GM23338 (cell line): ENCODE measurements around the gene PJA1. TPM values are rescaled to one million over a fixed set of nuclear protein-coding genes. Genes with fewer than 3 reads are reported as not detected.

Source experiments
- ATAC-seq: fragments of 200-7000 bp; cut with Tn5 transposase; 3 replicates; pipeline ENCODE4 v1.9.1; 2020
- DNase-seq: peaks from one replicate; pipeline ENCODE4 v3.0.0-alpha.2; 2015; ENCODE audit warnings: low spot score
- H2AFZ ChIP-seq: fragments of 200-600 bp; sonication (generic); 2 replicates; pipeline ENCODE4 v1.8.0; 2016; ENCODE audit warnings: antibody characterized with exemption, mild to moderate bottlenecking, moderate library complexity
- H3F3A ChIP-seq: fragments of 200-600 bp; sonication (generic); replicated peaks from 2 replicates; pipeline ENCODE4 v1.8.0; 2017; ENCODE audit warnings: antibody characterized with exemption, mixed run types, low read depth
- H3K27ac ChIP-seq: fragments of 200-600 bp; sonication (generic); 2 replicates; pipeline ENCODE4 v1.6.1; 2016; ENCODE audit warnings: low read depth
- H3K27me3 ChIP-seq: fragments of 200-600 bp; sonication (generic); 2 replicates; pipeline ENCODE4 v1.8.0; 2016; ENCODE audit warnings: mild to moderate bottlenecking, mixed run types, moderate library complexity; ENCODE audit not compliant: insufficient read depth
- H3K36me3 ChIP-seq: fragments of 200-600 bp; sonication (generic); 2 replicates; pipeline ENCODE4 v1.8.0; 2016; ENCODE audit warnings: mild to moderate bottlenecking; ENCODE audit not compliant: insufficient read depth
- H3K4me1 ChIP-seq: fragments of 200-600 bp; sonication (generic); 2 replicates; pipeline ENCODE4 v1.8.0; 2016; ENCODE audit warnings: mild to moderate bottlenecking, moderate library complexity; ENCODE audit not compliant: insufficient read depth
- H3K4me2 ChIP-seq: fragments of 200-600 bp; sonication (generic); 2 replicates; pipeline ENCODE4 v1.7.1; 2017; ENCODE audit warnings: mixed run types
- H3K4me3 ChIP-seq: fragments of 200-600 bp; sonication (generic); 2 replicates; pipeline ENCODE4 v1.6.1; 2016; ENCODE audit warnings: mixed run types
- H3K79me2 ChIP-seq: fragments of 200-600 bp; sonication (generic); replicated peaks from 2 replicates; pipeline ENCODE4 v1.8.0; 2017; ENCODE audit warnings: mild to moderate bottlenecking; ENCODE audit not compliant: insufficient read depth
- H3K9me2 ChIP-seq: fragments of 200-600 bp; sonication (generic); 2 replicates; pipeline ENCODE4 v1.8.0; 2017; ENCODE audit not compliant: insufficient read depth
- H4K20me1 ChIP-seq: fragments of 200-600 bp; sonication (generic); replicated peaks from 2 replicates; pipeline ENCODE4 v1.8.0; 2017; ENCODE audit warnings: mild to moderate bottlenecking; ENCODE audit not compliant: insufficient read depth
- H3K27ac Mint-ChIP-seq: 2 replicates; pipeline ENCODE4 v1.8.0; 2020; ENCODE audit warnings: inconsistent platforms, mild to moderate bottlenecking, moderate library complexity, mixed read lengths
- H3K27me3 Mint-ChIP-seq: 3 replicates; pipeline ENCODE4 v1.8.0; 2022; ENCODE audit warnings: low read depth, mild to moderate bottlenecking, moderate library complexity, mixed read lengths, inconsistent platforms; ENCODE audit not compliant: insufficient read depth, poor library complexity
- H3K36me3 Mint-ChIP-seq: 3 replicates; pipeline ENCODE4 v1.8.0; 2021; ENCODE audit warnings: low read depth, mild to moderate bottlenecking, inconsistent platforms, moderate library complexity, mixed read lengths
- H3K4me1 Mint-ChIP-seq: 3 replicates; pipeline ENCODE4 v1.8.0; 2020; ENCODE audit warnings: mild to moderate bottlenecking, inconsistent platforms, mixed read lengths
- H3K4me3 Mint-ChIP-seq: 3 replicates; pipeline ENCODE4 v1.8.0; 2021; ENCODE audit warnings: moderate library complexity, mild to moderate bottlenecking, inconsistent platforms, mixed read lengths
- H3K9me3 Mint-ChIP-seq: 3 replicates; pipeline ENCODE4 v1.8.0; 2020; ENCODE audit warnings: moderate library complexity, mild to moderate bottlenecking, inconsistent platforms, mixed read lengths
- CREB1 ChIP-seq: fragments of 250-450 bp; sonication (Bioruptor Pico); IDR thresholded peaks from 2 replicates; pipeline ENCODE4 v1.5.0; 2020; ENCODE audit warnings: low read depth, mild to moderate bottlenecking, moderate library complexity
- CTCF ChIP-seq, 2 experiments: fragments of 200-600 bp in 1 of 2; sonication (generic) in 1 of 2; conservative IDR thresholded peaks; 2 replicates each; pipeline versions ENCODE4 v1.5.1 to v1.6.1; 2016 to 2017; ENCODE audit warnings: antibody characterized with exemption in 2 of 2, low read depth in 2 of 2, mild to moderate bottlenecking in 2 of 2, moderate library complexity in 1 of 2
- EZH2 ChIP-seq: fragments of 200-600 bp; sonication (generic); IDR thresholded peaks from one replicate; pipeline ENCODE4 v1.8.0; 2017; ENCODE audit warnings: antibody characterized with exemption, mild to moderate bottlenecking, low read depth; ENCODE audit not compliant: unreplicated experiment
- EZH2phosphoT487 ChIP-seq: fragments of 200-600 bp; sonication (generic); IDR thresholded peaks from one replicate; pipeline ENCODE4 v1.8.1; 2018; ENCODE audit warnings: antibody characterized with exemption; ENCODE audit not compliant: unreplicated experiment
- JUNB ChIP-seq: IDR thresholded peaks from one replicate; pipeline ENCODE4 v1.6.1; 2016; ENCODE audit warnings: antibody characterized with exemption; ENCODE audit not compliant: unreplicated experiment
- NANOG ChIP-seq: IDR thresholded peaks from 2 replicates; pipeline ENCODE4 v1.6.1; 2016; ENCODE audit warnings: antibody characterized with exemption, borderline replicate concordance
- POLR2AphosphoS5 ChIP-seq: IDR thresholded peaks from 2 replicates; pipeline ENCODE4 v1.6.1; 2016; ENCODE audit warnings: antibody characterized with exemption, low read depth
- STAT1 ChIP-seq: IDR thresholded peaks from one replicate; pipeline ENCODE4 v1.6.1; 2016; ENCODE audit warnings: antibody characterized with exemption; ENCODE audit not compliant: unreplicated experiment
- ZNF114 ChIP-seq: fragments of 250-450 bp; sonication (Bioruptor Pico); IDR thresholded peaks from 2 replicates; pipeline ENCODE4 v1.5.0; 2020; ENCODE audit warnings: mild to moderate bottlenecking, moderate library complexity
- ZNF331 ChIP-seq: fragments of 250-450 bp; sonication (Bioruptor Pico); IDR thresholded peaks from 2 replicates; pipeline ENCODE4 v1.5.0; 2020; ENCODE audit warnings: low read depth, mild to moderate bottlenecking, moderate library complexity
- polyA plus RNA-seq: library from polyadenylated mRNA; unstranded; fragments of >200 nt; fragmentation: Nextera tagmentation; extraction: Ambion mirVana; gene quantifications from 2 replicates; pipeline ENCODE4 v1.2.1, GENCODE V29; 2016
- total RNA-seq: library from RNA; depleted of rRNA; stranded (reverse); fragments of >200 nt; shearing (Covaris generic); gene quantifications from 2 replicates; pipeline ENCODE4 v1.2.3, GENCODE V29; 2014
- TF ChIP-seq, protein P1 (sequence below): IDR thresholded peaks from one replicate; pipeline ENCODE4 v1.6.1; 2018; ENCODE audit warnings: antibody characterized with exemption; ENCODE audit not compliant: unreplicated experiment
- TF ChIP-seq, protein P2 (sequence below): IDR thresholded peaks from 2 replicates; pipeline ENCODE4 v1.6.1; 2016; ENCODE audit warnings: antibody characterized with exemption
- TF ChIP-seq, protein P3 (sequence below): fragments of 250-450 bp; sonication (Bioruptor Pico); IDR thresholded peaks from 2 replicates; pipeline ENCODE4 v1.5.0; 2020; ENCODE audit warnings: mild to moderate bottlenecking, moderate library complexity

Gene PJA1
- total and polyA plus RNA-seq, 2 experiments from 2014 or later, result 25.2 to 31.3 TPM

GRCh38 chrX:69139516-69139915, 25.7 kb downstream of the PJA1 start:
- no peaks in the 10 kb centered on the region for H3K9me3 Mint-ChIP-seq
- ATAC-seq, result no peak

More at GRCh38 chrX:69139516-69139915, 25.7 kb downstream of the PJA1 start:
- H3K36me3 Mint-ChIP-seq, result no peaks in the 10 kb centered on the region
- H3K36me3 ChIP-seq, result no peaks in the 10 kb centered on the region
- H3K4me1 ChIP-seq, result peaks cover 6% of the 10 kb centered on the region
- no peaks in the 10 kb centered on the region for H3F3A ChIP-seq
- H3K27ac Mint-ChIP-seq, result no peak overlapping the region
- no peaks in the 10 kb centered on the region for H3K27me3 ChIP-seq
- H3K4me2 ChIP-seq, result no peak overlapping the region
- H3K27ac ChIP-seq, result no peak overlapping the region
- DNase-seq, result no peak
- TF ChIP-seq, protein P1, sequence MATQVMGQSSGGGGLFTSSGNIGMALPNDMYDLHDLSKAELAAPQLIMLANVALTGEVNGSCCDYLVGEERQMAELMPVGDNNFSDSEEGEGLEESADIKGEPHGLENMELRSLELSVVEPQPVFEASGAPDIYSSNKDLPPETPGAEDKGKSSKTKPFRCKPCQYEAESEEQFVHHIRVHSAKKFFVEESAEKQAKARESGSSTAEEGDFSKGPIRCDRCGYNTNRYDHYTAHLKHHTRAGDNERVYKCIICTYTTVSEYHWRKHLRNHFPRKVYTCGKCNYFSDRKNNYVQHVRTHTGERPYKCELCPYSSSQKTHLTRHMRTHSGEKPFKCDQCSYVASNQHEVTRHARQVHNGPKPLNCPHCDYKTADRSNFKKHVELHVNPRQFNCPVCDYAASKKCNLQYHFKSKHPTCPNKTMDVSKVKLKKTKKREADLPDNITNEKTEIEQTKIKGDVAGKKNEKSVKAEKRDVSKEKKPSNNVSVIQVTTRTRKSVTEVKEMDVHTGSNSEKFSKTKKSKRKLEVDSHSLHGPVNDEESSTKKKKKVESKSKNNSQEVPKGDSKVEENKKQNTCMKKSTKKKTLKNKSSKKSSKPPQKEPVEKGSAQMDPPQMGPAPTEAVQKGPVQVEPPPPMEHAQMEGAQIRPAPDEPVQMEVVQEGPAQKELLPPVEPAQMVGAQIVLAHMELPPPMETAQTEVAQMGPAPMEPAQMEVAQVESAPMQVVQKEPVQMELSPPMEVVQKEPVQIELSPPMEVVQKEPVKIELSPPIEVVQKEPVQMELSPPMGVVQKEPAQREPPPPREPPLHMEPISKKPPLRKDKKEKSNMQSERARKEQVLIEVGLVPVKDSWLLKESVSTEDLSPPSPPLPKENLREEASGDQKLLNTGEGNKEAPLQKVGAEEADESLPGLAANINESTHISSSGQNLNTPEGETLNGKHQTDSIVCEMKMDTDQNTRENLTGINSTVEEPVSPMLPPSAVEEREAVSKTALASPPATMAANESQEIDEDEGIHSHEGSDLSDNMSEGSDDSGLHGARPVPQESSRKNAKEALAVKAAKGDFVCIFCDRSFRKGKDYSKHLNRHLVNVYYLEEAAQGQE, result no peak
- TF ChIP-seq CTCF (conservative IDR thresholded peaks at IDR 0.05; ENCODE audit: low read depth in 2 of 2) (no peak), ZNF114 (CRISPR knock-in tag) (no peak), NANOG (no peak), EZH2 (no peak), STAT1 (no peak), CREB1 (no peak), JUNB (no peak), EZH2phosphoT487 (no peak), POLR2AphosphoS5 (no peak), ZNF331 (CRISPR knock-in tag) (no peak)
- TF ChIP-seq, protein P2, sequence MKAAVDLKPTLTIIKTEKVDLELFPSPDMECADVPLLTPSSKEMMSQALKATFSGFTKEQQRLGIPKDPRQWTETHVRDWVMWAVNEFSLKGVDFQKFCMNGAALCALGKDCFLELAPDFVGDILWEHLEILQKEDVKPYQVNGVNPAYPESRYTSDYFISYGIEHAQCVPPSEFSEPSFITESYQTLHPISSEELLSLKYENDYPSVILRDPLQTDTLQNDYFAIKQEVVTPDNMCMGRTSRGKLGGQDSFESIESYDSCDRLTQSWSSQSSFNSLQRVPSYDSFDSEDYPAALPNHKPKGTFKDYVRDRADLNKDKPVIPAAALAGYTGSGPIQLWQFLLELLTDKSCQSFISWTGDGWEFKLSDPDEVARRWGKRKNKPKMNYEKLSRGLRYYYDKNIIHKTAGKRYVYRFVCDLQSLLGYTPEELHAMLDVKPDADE, result no peak
- TF ChIP-seq, protein P3, sequence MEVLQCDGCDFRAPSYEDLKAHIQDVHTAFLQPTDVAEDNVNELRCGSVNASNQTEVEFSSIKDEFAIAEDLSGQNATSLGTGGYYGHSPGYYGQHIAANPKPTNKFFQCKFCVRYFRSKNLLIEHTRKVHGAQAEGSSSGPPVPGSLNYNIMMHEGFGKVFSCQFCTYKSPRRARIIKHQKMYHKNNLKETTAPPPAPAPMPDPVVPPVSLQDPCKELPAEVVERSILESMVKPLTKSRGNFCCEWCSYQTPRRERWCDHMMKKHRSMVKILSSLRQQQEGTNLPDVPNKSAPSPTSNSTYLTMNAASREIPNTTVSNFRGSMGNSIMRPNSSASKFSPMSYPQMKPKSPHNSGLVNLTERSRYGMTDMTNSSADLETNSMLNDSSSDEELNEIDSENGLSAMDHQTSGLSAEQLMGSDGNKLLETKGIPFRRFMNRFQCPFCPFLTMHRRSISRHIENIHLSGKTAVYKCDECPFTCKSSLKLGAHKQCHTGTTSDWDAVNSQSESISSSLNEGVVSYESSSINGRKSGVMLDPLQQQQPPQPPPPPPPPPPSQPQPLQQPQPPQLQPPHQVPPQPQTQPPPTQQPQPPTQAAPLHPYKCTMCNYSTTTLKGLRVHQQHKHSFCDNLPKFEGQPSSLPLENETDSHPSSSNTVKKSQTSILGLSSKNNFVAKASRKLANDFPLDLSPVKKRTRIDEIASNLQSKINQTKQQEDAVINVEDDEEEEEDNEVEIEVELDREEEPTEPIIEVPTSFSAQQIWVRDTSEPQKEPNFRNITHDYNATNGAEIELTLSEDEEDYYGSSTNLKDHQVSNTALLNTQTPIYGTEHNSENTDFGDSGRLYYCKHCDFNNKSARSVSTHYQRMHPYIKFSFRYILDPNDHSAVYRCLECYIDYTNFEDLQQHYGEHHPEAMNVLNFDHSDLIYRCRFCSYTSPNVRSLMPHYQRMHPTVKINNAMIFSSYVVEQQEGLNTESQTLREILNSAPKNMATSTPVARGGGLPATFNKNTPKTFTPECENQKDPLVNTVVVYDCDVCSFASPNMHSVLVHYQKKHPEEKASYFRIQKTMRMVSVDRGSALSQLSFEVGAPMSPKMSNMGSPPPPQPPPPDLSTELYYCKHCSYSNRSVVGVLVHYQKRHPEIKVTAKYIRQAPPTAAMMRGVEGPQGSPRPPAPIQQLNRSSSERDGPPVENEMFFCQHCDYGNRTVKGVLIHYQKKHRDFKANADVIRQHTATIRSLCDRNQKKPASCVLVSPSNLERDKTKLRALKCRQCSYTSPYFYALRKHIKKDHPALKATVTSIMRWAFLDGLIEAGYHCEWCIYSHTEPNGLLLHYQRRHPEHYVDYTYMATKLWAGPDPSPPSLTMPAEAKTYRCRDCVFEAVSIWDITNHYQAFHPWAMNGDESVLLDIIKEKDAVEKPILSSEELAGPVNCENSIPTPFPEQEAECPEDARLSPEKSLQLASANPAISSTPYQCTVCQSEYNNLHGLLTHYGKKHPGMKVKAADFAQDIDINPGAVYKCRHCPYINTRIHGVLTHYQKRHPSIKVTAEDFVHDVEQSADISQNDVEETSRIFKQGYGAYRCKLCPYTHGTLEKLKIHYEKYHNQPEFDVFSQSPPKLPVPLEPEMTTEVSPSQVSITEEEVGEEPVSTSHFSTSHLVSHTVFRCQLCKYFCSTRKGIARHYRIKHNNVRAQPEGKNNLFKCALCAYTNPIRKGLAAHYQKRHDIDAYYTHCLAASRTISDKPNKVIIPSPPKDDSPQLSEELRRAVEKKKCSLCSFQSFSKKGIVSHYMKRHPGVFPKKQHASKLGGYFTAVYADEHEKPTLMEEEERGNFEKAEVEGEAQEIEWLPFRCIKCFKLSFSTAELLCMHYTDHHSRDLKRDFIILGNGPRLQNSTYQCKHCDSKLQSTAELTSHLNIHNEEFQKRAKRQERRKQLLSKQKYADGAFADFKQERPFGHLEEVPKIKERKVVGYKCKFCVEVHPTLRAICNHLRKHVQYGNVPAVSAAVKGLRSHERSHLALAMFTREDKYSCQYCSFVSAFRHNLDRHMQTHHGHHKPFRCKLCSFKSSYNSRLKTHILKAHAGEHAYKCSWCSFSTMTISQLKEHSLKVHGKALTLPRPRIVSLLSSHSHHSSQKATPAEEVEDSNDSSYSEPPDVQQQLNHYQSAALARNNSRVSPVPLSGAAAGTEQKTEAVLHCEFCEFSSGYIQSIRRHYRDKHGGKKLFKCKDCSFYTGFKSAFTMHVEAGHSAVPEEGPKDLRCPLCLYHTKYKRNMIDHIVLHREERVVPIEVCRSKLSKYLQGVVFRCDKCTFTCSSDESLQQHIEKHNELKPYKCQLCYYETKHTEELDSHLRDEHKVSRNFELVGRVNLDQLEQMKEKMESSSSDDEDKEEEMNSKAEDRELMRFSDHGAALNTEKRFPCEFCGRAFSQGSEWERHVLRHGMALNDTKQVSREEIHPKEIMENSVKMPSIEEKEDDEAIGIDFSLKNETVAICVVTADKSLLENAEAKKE (CRISPR knock-in tag), result no peak
- H3K9me2 ChIP-seq, result no peaks in the 10 kb centered on the region
- no peaks in the 10 kb centered on the region for H3K79me2 ChIP-seq
- peaks cover 14% of the 10 kb centered on the region for H3K27me3 Mint-ChIP-seq
- H2AFZ ChIP-seq, result no peak overlapping the region
- H3K4me3 Mint-ChIP-seq, result no peak overlapping the region
- H4K20me1 ChIP-seq, result no peaks in the 10 kb centered on the region
- H3K4me3 ChIP-seq, result no peak overlapping the region
- peaks cover 45% of the 10 kb centered on the region for H3K4me1 Mint-ChIP-seq
